Progenitor cell of endocrine pancreas (in vitro differentiated cells): Measurements from ENCODE around the gene MPND. TPM values are rescaled to one million over a fixed set of nuclear protein-coding genes. Genes with fewer than 3 reads are reported as not detected.

ENCODE experiments used
- DNase-seq: peaks from one replicate; pipeline ENCODE4 v3.0.0; 2021; ENCODE audit warnings: low spot score; ENCODE audit not compliant: unreplicated experiment
- H3K27ac Mint-ChIP-seq: 2 replicates; pipeline ENCODE4 v1.8.0; 2021; ENCODE audit warnings: mild to moderate bottlenecking, moderate library complexity, mixed read lengths
- H3K27me3 Mint-ChIP-seq: 2 replicates; pipeline ENCODE4 v1.8.0; 2021; ENCODE audit warnings: mixed read lengths
- H3K36me3 Mint-ChIP-seq: 2 replicates; pipeline ENCODE4 v1.8.0; 2022; ENCODE audit warnings: mixed read lengths; ENCODE audit not compliant: insufficient read depth
- H3K4me1 Mint-ChIP-seq: 2 replicates; pipeline ENCODE4 v1.8.0; 2021; ENCODE audit warnings: low read depth, mixed read lengths
- H3K4me3 Mint-ChIP-seq: 2 replicates; pipeline ENCODE4 v1.8.0; 2021; ENCODE audit warnings: low read depth, mild to moderate bottlenecking, moderate library complexity, mixed read lengths
- H3K9me3 Mint-ChIP-seq: 2 replicates; pipeline ENCODE4 v1.8.0; 2021; ENCODE audit warnings: low read depth, mixed read lengths
- total RNA-seq: library from RNA; stranded (reverse); gene quantifications from 2 replicates; pipeline ENCODE4 v1.2.1, GENCODE V29; 2021
- TF ChIP-seq, protein P1 (sequence below): fragments of 200-600 bp; sonication (generic); IDR thresholded peaks from one replicate; pipeline ENCODE4 v1.5.0; 2021; ENCODE audit warnings: antibody characterized with exemption, mild to moderate bottlenecking; ENCODE audit not compliant: unreplicated experiment

The MPND gene
- total RNA-seq, 1 donor from 2014 or later: 62.2 TPM

- Mint-ChIP-seq H3K4me3 (no peak overlapping the region), H3K4me1 (peaks cover 5% of the 10 kb centered on the region), H3K27ac (peak overlapping the region; percentile 90), H3K9me3 (no peaks in the 10 kb centered on the region), H3K36me3 (peaks cover 1% of the 10 kb centered on the region), H3K27me3 (no peaks in the 10 kb centered on the region)
- TF ChIP-seq, protein P1, sequence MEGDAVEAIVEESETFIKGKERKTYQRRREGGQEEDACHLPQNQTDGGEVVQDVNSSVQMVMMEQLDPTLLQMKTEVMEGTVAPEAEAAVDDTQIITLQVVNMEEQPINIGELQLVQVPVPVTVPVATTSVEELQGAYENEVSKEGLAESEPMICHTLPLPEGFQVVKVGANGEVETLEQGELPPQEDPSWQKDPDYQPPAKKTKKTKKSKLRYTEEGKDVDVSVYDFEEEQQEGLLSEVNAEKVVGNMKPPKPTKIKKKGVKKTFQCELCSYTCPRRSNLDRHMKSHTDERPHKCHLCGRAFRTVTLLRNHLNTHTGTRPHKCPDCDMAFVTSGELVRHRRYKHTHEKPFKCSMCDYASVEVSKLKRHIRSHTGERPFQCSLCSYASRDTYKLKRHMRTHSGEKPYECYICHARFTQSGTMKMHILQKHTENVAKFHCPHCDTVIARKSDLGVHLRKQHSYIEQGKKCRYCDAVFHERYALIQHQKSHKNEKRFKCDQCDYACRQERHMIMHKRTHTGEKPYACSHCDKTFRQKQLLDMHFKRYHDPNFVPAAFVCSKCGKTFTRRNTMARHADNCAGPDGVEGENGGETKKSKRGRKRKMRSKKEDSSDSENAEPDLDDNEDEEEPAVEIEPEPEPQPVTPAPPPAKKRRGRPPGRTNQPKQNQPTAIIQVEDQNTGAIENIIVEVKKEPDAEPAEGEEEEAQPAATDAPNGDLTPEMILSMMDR: no peak
- DNase-seq: no peak
Measured at GRCh38 chr19:4369109-4369887, 25.9 kb downstream of the MPND start.

DNA sequence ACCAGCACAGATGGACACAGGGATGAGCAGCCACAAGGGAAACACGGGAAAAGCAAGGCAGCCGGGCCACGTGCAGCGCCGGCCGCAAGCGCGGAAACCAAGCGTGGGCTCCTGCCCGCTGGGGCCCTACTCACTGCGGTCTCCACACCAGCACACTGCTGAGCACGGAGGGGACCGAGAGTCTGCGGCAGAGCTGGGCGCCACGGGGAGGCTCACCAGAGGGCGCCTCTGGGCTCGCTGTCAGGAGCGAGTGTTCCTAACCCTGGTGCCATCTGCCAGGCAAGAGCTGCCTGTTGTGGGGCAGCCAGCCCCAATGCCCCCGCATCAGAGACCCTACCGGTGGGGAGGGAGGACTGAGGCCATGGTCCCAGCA lies 26.5 kb downstream of the MPND start:
- H3K9me3 Mint-ChIP-seq: no peaks in the 10 kb centered on the region
- peaks cover 5% of the 10 kb centered on the region for H3K4me1 Mint-ChIP-seq
- no peak overlapping the region for H3K4me3 Mint-ChIP-seq
- DNase-seq: no peak
- peak overlapping the region; percentile 90 for H3K27ac Mint-ChIP-seq
- no peaks in the 10 kb centered on the region for H3K27me3 Mint-ChIP-seq
- TF ChIP-seq, protein P1: peak; percentile 40
- H3K36me3 Mint-ChIP-seq: peaks cover 1% of the 10 kb centered on the region

DNA sequence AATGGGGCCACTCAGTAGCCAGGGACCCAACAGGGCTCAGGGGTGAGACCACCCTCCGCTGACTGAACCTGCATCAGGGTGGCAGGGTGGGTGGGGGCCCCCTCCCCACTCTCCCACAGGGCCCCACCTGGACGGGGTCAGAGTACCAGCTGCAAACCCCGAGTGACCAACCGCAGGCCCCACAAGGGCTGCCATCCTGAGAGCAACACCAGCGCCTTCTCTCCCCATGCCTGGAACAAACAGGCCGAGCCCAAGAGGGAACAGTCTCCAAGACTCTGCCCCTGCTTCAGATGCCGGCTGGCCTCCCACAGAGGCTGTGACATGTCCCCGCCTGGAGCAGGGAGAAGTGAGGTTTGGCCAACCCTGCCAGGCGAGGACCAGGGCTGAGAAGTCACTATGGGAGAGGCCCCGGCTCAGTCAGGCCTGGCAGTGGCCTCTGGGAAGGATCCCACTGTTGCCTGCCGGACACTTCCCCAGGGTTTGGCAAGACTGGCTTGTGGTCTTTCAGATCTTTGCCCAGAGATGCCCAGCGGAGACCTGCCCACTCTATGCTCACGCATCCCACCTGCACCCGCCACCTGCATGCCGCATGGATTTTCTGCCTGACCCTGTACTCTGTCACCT lies 27.2 kb downstream of the MPND start:
- Mint-ChIP-seq H3K27ac (no peak overlapping the region), H3K4me3 (no peak overlapping the region), H3K4me1 (peaks cover 11% of the 10 kb centered on the region), H3K27me3 (no peaks in the 10 kb centered on the region), H3K36me3 (peaks cover 1% of the 10 kb centered on the region), H3K9me3 (no peaks in the 10 kb centered on the region)
- TF ChIP-seq, protein P1: no peak
- DNase-seq: no peak

DNA sequence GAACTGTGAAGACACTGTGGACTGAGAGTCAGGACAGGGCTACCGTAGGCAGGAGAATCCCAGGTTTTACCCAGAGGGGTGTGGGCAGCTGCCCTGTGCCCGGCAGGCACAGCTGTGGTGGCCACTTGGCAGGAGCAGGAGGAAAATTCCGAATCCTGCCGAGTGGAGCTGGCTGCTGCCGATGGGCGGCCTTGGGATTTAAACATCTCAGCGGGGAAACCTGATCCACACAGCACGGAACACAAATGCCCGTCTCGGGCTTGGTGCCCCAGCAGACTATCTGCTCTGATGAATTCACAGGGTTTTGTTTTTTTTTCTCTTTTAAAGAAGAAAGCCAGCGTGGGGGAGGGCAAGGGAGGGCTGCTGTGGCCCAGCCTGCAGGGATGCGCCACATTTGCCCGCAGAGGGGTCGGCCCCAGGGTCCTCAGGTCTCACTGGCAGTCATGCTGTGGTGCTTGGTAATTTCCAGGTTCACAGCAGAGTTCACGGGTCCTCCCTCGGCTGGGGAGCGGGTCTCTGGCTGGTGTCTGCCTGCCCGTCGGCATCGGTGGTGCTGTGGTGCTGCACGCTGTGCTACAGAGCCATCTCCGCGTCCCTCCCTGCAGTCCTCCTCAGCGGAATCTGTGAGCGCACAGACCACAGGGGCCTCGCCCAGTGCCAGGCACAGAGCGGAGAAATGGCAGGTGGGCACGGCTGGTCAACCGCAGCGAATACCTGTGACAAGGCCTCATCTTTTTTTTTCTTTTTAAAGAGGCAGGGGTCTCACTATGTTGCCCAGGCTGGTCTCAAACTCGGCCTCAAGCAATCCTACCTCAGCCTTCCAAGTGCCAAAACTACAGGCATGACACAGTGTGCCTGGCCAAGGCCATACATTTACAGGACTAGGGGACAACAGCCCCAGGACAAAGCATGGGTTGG lies 28.1 kb downstream of the MPND start:
- Mint-ChIP-seq H3K27me3 (no peaks in the 10 kb centered on the region), H3K4me1 (peaks cover 21% of the 10 kb centered on the region), H3K27ac (no peak overlapping the region), H3K36me3 (peaks cover 1% of the 10 kb centered on the region), H3K4me3 (no peak overlapping the region), H3K9me3 (no peaks in the 10 kb centered on the region)
- no peak for DNase-seq
- TF ChIP-seq, protein P1: no peak
